ENCODE data around the gene GART. TPM values are rescaled to one million over a fixed set of nuclear protein-coding genes. Genes with fewer than 3 reads are reported as not detected.

Gene GART
- total RNA-seq, 1 donor from 2014 or later: 61.3 TPM

GRCh38 chr21:33552999-33553598 is 11.2 kb upstream of the GART start:
- no peak for ATAC-seq

DNA sequence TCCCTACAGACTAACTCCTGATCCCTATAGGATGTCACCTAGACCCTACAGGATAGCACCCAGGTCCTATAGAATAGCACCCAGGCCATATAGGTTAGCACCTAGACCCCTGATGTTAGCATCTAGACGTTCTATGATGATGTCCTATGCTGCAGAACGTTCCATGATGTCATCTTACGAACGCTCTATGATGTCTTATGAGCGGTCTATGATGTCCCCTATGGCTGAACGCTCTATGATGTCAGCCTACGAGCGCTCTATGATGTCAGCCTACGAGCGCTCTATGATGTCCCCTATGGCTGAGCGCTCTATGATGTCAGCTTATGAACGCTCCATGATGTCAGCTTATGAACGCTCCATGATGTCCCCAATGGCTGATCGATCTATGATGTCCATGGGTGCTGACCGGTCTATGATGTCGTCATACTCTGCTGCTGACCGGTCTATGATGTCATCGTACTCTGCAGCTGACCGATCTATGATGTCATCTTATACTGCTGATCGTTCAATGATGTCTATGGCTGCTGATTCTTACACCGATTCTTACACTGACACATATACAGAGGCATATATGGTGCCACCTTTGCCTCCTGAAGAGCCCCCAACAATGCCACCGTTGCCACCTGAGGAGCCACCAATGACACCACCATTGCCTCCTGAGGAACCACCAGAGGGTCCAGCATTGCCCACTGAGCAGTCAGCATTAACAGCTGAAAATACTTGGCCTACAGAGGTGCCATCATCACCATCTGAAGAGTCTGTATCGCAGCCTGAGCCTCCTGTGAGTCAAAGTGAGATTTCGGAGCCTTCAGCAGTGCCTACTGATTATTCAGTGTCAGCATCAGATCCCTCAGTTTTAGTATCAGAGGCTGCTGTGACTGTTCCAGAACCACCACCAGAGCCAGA is 10.4 kb upstream of the GART start:
- ATAC-seq: peak; percentile 35

GRCh38 chr21:33551664-33552063 is 9.7 kb upstream of the GART start:
- ATAC-seq: no peak

DNA sequence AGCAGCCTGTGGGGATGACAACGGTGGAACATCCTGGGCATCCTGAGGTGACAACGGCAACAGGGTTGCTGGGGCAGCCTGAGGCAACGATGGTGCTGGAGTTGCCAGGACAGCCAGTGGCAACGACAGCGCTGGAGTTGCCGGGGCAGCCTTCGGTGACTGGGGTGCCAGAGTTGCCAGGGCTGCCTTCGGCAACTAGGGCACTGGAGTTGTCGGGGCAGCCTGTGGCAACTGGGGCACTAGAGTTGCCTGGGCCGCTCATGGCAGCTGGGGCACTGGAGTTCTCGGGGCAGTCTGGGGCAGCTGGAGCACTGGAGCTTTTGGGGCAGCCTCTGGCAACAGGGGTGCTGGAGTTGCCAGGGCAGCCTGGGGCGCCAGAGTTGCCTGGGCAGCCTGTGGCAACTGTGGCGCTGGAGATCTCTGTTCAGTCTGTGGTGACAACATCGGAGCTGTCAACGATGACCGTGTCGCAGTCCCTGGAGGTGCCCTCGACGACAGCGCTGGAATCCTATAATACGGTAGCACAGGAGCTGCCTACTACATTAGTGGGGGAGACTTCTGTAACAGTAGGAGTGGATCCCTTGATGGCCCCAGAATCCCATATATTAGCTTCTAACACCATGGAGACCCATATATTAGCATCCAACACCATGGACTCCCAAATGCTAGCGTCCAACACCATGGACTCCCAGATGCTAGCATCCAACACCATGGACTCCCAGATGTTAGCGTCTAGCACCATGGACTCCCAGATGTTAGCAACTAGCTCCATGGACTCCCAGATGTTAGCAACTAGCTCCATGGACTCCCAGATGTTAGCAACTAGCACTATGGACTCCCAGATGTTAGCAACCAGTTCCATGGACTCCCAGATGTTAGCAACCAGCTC is 9.1 kb upstream of the GART start:
- peak; percentile 27 for ATAC-seq

GRCh38 chr21:33549848-33550771 is 8.2 kb upstream of the GART start:
- no peak for ATAC-seq

- no peak for ATAC-seq
These were observed 4.2 kb upstream of the GART start for GRCh38 chr21:33546086-33546485.

- ATAC-seq: no peak
These were observed 2.7 kb upstream of the GART start for GRCh38 chr21:33544451-33545195.

GRCh38 chr21:33543505-33544129 is 1.7 kb upstream of the GART start:
- ATAC-seq: peak; percentile 31

GRCh38 chr21:33542640-33543504 is 955 bp upstream of the GART start, which contains the start of gene SON:
TSS of gene SON (plus strand) at chr21:33543038. CDS start at chr21:33543093, 55 bp downstream.
- peak; percentile 99 for ATAC-seq

GRCh38 chr21:33541105-33541711 is 709 bp downstream of the GART start:
- ATAC-seq: no peak

DNA sequence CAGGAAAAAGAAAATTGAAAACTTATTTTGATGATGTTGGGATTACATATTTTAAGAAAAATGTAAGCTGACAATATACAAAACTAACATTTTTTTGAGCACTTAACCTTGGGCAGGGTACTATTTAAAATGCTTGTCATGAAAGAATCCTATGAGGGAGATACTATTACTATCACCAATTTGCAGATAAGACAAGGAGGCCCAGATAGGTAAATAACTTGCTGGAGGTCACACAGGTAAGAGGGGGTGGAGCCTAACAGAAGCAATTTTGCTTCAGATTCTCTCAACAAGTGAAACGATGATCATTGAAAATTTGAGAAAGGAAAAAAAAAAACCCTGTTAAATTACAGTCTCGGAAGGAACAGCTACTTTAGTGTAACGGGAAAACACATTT is 1.2 kb downstream of the GART start:
- no peak for ATAC-seq

DNA sequence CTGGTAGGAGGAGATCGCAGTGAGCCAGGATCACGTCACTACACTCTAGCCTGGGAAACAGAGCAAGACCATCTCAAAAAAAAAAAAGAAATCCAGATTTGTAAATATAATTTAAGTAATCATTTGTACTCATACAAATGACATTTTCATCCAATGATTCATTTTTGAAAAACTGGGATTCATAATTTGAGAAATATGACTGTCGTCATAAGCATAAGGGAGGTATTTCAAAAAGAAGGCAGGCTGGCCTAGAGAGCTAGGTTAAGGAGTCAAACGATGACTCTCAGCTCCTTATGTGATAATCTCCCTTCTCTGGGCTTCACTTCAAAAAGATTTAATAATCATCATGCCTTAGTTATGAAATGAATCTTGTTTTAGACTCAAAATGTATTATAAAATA is 2.3 kb downstream of the GART start:
- no peak for ATAC-seq

GRCh38 chr21:33537212-33537611 is 4.7 kb downstream of the GART start:
- ATAC-seq: no peak

DNA sequence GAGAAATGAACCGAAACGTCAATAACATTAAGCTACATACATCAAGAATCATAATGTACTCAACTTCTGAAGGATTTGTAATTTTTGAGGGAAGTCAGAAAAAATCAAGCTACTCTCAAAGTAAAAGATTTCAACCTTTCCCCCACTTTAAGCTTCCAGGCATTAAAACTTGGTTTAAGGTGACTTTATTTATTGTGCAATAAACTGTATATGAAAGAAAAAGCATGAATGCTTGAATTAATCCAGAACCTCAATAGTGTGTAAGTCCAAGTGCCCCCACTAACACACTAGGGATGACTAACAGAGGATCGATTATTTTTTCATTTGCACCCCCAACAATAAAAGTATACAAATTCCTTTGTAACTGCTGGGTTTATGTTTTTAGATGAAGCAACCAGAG is 10.9 kb downstream of the GART start:
- no peak for ATAC-seq

GRCh38 chr21:33522953-33523349 is 19.0 kb downstream of the GART start:
- no peak for ATAC-seq

DNA sequence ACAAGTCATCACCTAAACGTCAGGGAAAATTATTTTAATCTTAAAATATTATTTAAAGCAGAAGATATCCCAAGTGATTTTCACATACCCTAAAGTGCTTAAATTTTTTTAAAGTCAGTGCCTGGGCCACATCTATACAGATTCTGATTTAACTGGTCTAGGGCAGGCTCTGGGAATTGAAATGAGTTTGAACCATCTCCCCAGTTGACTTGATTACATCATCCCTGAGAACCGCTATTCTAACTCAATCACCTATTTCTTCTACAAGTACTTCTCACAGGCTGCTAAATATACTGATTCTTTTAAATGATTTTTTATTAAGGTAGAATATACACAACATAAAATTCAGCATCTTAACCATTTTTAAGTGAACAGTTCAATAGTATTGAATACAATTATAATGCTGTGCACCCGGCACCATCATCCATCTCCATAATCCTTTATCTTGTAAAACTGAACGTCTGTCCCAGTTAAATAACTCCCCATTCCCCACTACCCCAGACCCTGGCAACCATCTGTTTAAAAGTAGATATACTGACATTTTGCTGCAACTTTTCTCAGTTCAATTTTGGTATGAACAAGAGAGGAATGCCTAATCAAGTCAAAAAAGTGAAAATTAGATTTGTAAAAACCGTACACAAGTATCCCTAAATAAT is 19.5 kb downstream of the GART start:
- no peak for ATAC-seq

DNA sequence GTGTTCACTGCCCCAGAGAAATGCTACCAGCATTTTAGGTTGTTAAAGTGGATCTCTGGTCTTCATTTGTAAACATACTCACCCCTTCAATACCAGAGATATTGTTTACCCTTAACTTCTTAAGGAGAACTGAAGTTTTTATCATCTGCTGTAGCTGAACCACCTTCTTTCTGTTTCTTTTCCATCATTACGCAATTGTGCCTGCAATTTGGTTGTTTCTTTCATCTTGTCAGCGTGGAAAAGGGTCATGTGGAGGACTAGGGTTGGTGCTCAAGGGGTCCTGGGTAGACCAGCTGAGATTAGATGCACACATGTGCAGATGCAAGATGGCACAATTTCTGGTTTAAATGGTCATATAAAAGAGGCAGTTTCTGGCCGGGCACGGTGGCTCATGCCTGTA is 23.0 kb downstream of the GART start:
- ATAC-seq: no peak

- ATAC-seq: no peak
These were observed 27.7 kb downstream of the GART start for GRCh38 chr21:33514229-33514628.

DNA sequence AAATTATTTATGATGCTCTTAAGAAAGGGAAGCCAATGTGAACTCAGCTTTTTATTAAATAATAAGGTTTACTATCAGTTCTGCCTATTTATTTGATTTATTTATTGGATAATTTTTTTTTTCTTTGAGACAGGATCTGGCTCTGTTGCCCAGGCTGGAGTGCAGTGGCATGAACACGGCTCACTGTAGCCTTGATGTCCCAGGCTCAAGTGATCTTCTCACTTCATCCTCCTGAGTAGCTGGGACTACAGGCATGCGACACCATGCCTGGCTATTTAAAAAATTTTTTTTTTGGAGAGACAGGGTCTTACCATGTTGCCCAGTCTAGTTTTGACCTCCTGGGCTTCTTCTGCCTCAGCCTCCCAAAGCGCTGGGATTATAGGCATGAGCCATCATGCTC is 29.4 kb downstream of the GART start:
- no peak for ATAC-seq

All from esophagus mucosa (tissue), 1 donor.